T-helper 2 cell (primary cell): ENCODE results near the gene NR2F1-AS1.
"Not testable (repeated sequence)": the region's sequence is repeated elsewhere in the genome, so short reads cannot be mapped to it uniquely, and the experiment has no call there.

ENCODE experiments used
- DNase-seq, 5 experiments: peaks; one replicate each; pipeline versions ENCODE4 v3.0.0 to v3.0.0-alpha.2; 2012 to 2022

Gene NR2F1-AS1

DNA sequence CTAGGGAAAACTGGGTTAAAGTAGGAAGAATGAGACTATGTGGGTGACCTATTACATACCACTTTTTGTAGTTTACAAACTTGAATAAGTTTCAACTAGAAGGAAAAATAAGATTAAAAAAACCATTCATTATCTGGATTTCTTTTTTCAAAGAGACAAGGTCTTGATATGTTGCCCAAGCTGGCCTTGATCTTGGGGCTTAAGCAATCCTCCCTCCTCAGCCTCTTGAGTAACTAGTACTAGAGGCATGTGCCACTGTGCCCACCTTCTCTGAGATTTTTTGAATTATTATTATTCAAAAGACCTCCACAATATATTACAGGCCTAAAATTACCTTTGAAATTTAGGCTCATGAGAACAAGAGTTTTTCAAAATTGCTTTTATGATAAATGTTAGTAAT lies 63.2 kb downstream of the NR2F1-AS1 start:
- no peak for DNase-seq

DNA sequence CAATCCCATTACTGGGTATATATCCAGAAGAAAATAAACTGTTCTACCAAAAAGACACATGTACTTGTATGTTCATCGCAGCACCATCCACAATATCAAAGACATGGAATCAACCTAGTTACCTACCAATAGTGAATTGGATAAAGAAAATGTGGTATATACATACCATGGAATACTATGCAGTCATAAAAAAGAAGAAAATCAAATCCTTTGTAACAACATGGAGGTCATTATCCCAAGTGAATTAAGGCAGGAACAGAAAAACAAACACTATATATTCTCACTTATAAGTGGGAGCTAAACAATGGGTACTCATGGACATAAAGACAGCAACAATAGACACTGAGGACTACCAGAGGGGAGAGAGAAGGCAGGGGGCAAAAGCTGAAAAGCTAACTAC lies 67.7 kb downstream of the NR2F1-AS1 start:
- no peak for DNase-seq

DNA sequence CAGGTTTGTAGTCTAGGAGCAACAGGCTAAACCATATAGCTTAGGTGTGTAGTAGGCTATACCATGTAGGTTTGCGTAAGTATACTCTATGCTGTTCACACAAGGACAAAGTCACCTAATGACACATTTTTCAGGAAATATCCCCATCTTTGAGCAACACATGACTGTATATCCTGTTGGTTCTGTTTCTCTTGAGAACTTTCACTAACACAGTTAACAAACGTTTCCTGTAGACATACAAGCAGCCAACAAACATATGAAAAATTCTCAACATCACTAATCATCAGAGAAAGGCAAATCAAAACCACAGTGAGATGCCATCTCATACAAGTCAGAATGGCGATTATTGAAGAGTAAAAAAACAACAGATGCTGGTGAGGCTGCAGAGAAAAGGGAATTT lies 68.2 kb downstream of the NR2F1-AS1 start:
- no peak for DNase-seq

DNA sequence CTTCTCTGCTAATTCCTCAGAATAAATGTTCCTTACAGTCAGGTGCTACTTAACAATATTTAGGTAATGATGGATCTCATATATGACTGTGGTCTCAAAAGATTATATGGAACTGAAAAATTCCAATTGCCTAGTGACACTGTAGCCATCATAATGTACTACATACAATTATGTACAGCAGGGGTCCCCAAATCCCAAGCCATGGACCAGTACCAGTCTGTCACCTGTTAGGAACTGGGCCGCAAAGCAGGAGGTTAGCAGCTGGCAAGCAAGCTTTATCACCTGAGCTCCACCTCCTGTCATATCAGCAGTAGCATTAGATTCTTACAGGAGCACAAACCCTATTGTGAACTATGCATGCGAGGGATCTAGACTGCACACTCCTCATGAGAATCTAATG lies 69.6 kb downstream of the NR2F1-AS1 start:
- DNase-seq, result no peak

DNA sequence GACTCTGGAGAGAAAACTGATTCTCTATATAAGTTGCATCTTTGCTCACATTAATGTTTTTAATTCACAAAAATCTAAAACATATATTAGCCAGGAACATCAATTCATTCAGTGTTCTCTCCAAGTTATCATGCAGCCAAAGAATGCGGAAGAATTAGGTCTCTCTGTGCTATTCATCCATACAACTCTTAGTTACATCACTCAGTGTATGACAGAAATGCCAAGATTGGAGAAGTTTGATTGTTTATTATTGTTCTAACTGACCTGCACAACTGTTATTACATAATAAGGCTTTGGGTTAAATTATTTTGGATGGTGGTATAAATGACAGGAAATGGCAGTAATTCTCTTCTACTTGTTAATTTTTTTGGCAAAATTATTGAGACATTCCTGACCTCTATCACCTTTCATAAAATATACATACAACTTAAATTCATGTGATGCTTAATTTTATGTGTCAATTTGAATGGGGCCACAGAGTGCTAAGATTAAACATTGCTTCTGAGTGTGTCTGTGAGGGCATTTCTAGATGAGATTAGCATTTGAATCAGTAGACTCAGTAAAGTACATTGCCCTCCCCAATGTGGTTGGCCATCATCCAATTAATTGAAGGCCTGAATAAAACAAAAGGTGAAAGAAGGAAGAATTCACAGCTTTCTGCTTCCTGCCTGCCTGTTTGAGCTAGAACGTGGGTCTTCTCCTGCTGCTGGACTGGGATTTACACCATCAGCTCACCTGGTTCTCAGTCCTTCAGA lies 70.2 kb downstream of the NR2F1-AS1 start:
- no peak for DNase-seq

DNA sequence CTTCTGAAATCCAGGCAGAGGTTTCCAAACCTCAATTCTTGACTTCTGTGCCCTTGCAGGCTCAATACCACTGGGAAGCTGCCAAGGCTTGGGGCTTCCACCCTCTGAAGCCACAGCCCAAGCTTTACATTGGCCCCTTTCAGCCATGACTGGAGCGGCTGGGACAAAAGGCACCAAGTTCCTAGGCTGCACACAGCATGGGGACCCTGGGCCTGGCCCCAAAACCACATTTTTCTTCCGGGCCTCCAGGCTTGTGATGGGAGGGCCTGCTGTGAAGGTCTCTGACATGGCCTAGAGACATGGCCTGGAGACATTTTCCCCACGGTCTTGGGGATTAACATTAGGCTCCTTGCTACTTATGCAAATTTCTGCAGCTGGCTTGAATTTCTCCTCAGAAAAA lies 75.5 kb downstream of the NR2F1-AS1 start:
- not testable (repeated sequence) for DNase-seq

DNA sequence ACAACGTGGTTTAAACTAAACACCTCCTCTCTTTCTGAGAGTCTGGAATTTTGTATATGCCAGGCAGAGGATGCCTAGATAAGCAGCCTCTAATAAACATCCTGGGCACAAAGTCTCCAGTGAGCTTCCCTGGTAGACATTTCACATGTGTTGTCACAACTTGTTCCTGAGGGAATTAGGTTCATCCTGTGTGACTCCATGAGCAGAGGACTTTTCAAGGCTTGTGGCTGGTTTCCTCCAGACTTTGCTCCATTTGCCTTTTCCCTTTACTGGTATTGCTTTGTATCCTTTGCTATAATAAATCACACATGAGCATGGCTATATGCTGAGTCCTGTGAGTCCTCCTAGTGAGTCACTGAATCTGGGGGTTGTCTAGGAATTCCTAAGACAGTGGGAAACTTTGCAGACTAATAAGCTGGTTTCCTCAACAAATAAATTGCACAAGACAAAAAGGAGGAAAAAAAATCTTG lies 77.4 kb downstream of the NR2F1-AS1 start:
- no peak for DNase-seq

DNA sequence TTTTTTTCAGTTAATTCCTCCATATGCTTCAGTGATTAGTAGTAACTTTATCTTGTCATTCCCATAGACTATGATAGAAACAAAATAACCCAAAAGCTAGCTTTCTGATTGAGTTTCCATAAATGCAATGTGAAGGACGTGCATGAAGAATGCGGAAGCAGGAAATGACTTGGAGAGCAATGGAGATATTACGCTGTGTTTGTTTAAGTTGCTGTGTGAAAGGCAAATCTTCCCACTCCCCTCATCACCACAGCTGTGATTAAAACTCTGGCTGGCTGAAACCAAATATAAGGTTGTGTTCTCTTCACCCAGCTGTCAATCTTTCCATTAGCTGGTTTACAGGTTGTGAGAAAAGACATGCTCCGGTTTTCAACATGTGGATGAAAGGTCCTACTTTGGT lies 83.9 kb downstream of the NR2F1-AS1 start:
- no peak for DNase-seq

DNA sequence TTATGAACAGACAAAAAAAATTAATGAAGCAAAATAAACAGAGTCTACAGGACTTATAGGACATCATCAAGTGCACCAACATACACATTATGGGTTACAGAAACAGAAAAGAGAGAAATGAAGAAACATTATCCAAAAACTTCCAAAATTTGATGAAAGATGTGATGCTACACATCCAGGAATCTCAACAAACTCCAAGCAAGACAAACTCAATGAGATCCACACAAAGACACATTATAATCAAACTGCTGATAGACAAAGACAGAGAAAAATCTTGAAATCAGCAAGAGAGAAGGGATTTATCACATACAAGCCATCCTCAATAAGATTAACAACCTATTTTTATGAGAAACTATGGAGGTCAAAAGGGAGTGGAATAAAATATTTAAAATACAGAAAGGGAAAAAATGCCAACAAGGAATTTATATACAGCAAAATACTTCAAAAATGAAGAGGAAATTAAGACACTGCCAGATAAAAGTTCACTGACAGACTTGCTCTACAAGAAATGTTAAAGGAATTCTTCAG lies 101.0 kb downstream of the NR2F1-AS1 start:
- DNase-seq, result no peak

DNA sequence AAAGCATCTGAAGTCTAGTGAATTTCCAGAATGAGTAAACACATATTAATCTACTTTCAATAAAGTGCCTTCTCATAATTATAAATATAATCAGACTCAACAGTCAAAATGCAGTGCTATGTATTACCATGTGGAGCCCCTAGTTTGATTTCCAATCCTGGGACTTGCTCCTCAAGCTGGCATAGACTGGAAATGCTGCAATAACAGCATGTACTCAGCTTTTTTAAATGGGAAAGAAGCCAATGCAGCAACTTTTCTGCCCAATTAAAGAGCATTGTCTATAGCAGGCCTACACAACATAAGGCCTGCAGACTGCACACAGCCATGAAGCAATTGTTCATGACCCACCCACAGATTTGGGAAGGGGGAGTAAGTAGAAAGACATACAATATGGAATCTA lies 103.2 kb downstream of the NR2F1-AS1 start:
- DNase-seq, result no peak

DNA sequence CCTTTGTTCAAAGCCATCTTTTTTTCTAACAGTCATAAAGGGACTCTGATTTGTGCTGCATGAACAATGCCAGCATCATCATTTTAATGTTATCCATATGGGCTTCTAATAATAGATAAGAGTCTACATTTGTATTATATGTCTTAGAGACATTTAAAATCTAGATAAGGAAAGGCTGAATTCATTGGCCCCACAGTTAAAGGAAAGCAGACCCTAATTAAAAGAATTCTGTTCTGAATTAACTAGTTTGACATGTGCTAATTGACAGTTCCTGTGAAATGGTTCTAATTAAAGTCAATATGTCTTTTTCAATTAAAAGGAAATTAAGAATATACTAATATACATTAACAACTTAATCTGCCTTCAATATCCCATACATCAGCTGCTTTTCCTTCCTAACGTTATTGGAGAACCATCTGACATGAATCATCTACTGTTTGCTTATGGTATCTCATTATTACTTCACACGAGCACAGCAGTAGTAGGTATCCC lies 104.7 kb downstream of the NR2F1-AS1 start:
- no peak for DNase-seq

DNA sequence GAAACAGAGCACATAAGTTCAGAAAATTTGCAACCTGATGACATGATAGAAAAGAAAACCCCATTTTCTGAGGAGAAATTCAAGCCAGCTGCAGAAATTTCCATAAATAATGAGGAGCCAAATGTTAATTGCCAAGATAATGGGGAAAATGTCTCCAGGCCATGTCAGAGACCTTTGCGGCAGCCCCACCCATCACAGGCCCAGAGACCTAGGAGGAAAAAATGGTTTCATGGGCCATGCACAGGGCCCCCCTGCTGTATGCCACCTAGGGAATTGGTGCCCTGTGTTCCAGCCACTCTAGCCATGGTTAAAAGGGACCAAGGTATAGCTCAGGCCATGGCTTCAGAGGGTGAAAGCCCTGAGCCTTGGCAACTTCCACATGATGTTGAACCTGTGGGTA lies 118.1 kb downstream of the NR2F1-AS1 start:
- DNase-seq, result no peak

DNA sequence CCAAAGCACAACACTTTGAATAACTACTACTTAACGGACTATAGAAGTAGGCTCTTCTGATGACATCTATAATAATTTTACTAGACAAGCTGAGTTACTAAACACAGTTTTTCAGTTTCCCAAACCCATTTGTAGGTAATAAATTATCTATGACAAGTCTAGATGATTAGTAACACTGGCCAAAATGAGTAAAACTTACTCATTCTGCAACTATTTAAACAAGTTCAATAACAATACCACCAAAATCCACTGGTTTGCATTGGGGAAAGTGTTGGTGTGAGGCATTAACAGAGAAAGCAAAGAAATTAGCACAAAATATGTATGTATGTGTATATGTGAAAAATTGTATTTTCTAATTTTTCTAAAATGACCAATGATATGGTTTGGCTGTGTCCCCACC lies 119.3 kb downstream of the NR2F1-AS1 start:
- no peak for DNase-seq

DNA sequence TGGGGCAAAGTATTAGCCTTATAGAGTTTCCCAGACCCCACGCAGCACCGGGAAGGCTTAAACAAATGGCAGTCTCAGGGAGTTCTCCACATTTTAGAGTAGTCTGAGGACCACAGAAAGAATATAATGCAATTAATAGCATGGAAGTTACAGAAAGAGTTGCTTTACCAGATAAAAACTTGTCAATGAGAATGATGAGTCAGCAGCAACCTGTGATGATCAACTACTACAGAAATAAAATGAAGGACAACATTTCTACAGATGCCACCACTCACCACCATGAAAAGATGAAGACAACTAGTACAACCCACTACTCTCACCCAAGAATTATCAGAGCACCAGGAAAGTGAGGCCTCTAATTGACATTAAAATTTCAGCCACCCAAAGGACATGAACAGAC lies 120.7 kb downstream of the NR2F1-AS1 start:
- DNase-seq, result no peak

DNA sequence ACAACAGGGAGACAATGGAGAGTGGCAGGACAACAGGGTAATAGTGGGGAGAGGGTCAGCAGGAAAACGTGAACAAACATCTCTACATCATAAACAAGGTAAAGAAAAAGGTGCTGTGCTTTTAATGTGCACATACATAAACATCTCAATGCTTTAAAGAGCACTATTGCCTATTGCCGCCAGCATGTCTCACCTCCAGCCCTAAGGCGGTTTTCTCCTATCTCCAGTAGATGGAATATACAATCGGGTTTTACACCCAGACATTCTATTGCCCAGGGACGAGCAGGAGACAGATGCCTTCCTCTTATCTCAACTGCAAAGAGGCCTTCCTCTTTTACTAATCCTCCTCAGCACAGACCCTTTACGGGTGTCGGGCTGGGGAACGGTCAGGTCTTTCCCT lies 124.2 kb downstream of the NR2F1-AS1 start:
- DNase-seq, result not testable (repeated sequence)

DNA sequence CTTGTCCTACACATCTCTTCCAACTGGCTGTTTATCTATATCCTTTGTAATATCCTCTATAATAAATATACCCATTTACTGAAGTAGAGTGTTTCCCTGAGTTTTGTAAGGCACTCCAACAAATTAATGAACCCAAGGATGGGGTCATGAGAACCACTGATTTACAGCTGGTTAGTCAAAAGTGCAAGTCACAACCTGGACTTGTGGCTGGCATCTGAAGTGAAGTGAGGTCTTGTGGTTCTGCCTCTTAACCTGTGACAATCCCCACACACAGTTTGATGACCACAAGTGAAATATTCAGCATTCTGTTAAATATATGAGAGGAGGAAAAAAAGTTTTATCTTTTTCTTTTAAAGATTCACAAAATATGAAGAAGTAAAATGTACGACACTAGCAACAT lies 126.1 kb downstream of the NR2F1-AS1 start:
- DNase-seq, result no peak

DNA sequence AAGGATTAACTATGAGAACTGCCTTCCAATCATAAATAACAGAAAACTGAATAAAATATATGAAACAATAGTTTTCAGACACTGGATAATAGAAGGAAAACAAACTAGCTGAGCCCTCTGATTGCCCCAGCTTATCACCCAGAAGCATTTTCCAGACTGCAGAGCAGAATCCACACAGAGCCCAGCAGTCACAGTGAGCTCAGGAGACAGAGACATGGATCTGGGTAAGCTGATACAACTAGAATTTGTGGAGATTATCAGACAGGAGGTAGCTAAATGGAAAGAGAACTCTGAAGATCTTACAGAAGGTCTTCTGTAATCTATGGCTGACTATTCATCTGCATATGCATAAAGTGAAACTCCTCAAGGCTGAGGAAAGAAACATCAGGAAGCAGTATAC lies 128.8 kb downstream of the NR2F1-AS1 start:
- DNase-seq, result no peak

DNA sequence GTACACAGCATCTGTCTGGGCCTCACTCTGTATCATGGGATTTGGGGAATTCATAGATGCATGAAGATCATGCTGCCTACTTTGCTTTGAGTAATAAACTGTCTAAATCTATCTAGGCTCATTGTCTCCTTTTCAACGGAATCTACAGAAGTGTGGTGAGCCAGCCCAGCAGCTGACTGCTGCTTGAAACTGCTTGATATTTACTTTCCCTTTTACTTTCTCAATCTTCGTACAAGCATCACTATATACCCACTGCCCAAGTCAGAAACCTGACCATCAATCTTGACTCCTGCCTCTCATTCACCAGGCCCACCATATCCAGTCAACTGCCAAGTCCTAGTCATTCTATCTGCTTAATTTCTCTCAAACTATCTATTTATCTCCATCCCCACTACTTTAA lies 142.9 kb downstream of the NR2F1-AS1 start:
- DNase-seq, result no peak

DNA sequence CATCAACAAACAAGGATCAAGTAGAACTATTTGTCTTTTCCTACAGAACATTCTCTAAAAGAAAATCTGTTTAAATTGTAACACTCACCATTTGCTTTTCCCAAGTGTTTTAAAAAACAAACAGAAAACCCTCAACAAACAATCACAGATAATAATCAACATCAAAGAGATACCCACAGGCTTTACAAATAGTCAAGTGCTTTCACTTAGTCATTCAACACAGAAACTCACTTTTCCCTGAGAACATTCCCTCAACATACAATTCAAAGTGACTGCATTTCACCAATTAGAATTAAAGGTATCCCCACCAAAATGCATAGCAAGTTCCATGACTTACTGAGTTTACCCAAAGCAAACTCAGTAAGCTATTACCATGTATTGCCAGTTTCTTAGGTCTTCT lies 144.9 kb downstream of the NR2F1-AS1 start:
- no peak for DNase-seq

DNA sequence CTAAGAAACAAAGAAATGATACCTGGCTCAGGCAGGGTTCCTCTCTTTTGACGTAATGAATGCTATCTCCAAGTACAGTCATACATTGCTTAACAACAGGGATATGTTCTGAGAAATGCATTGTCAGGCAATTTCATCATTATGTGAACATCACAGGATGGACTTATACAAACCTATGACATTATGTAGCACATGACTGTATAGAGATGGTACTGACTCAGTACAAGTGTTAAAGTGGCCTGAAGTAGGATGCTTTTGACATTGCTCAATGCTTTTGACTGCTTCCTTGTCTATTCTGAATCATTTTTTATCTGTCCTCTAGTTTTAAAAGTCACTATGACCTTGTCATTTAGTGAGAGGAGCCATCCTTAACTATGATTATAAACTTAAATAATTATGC lies 147.6 kb downstream of the NR2F1-AS1 start:
- DNase-seq, result no peak

DNA sequence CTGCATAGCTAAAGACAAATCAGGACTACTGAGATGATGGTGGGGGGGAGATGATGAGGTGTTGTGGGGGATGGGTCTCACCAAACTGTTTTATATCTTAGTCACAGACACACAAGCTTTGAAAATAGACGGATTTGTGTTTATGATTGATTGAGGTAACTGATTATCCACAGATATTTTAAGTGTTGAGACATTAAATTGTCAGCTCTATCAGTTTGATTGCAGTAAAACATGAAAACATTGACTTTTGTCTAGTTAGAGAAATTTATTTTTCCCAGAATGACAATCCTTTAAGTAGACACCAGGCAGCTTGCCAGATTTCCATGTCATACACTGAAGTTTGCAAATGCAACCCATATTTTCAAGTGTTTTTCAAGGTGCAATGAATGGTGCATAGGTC lies 149.8 kb downstream of the NR2F1-AS1 start:
- no peak for DNase-seq

DNA sequence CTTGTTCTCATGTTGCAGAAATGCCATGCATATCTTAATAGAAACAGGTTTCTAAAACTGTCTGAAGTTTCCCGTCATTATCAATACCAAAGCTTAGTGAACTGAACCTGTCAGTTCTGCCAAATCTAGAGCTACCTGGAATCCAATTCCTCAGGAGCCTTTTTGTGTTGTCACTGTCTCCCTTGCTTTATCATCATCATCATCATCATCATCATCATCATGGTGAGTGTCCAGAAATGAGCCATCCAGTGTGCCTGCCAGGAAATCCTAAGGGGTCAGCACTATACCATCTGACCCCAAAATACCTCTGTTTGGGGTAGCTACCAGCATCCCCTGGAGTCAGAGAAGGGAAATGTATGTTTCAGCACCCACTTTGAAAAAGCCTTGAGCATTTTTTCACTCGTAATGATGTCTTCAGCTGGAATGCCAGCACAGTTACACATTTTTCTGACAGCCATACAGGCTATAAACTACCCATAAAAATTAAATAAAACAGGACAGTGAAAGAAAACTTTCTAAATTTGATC lies 150.3 kb downstream of the NR2F1-AS1 start:
- DNase-seq, result no peak

DNA sequence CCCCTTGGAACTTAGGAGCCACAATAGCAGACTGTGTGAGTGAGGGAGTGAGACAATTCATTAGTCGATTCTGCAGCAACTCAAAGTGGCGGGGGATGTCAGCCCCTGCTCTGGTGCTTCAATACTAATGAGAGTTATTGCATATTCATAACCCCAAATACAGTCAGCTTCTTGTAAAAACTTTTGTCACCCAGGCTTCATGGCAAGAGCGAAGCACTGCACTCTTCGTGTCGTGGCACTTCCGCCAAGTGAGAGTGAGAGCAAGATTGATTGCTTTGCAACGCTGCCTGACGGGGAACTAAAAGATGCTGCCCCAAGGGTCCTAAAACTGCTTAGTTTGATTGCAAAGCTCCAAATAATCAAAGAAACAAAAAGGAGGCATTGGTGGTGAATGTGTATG lies 150.9 kb downstream of the NR2F1-AS1 start:
- DNase-seq, result no peak

DNA sequence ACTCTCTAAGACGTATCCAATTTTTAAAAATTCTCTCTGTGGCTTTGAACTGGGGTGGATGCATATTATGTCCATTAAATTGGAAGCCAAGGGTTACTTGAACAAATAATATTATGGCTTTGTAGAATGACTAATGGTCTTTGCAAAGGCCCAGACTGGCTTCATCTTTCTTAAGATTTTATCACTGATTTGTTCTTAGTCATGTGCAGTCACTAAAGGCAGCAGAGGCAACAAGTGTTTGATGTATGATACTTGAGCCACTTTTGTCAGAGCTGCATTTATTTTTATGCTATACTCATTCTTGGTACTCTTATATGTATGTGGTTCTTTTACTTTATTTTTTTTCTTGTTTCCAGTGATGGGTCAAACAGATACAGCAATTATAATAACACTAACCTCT lies 152.2 kb downstream of the NR2F1-AS1 start:
- no peak for DNase-seq
